Measurements from ENCODE around the gene TLCD5.

The TLCD5 gene

DNA sequence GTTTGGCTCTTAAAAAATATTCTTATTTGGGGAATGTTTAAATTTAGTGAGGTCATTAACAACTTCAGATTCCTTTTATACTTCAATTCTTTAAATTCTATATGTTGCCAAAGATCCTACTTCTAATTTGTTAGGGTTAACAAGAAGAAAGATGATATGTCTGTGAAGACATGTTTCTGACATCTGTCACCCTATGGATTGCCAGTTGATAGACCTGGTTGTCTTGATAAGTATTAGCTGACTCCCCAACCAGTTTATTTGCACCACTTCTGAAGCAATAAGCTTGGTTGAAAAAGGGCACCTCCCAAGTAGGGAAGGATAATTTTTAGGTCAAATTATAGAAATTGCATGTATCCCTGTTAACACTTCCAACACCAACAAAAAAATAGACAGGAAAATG is 40.4 kb downstream of the TLCD5 start:
- no peak overlapping the region for H3K27ac Mint-ChIP-seq
- H3K4me1 Mint-ChIP-seq (ENCODE audit: low read depth) = no peaks in the 10 kb centered on the region
- H3K36me3 Mint-ChIP-seq (ENCODE audit: low read depth) = no peaks in the 10 kb centered on the region
- no peak for DNase-seq
- no peak overlapping the region for H3K4me3 Mint-ChIP-seq
- peaks cover 11% of the 10 kb centered on the region for H3K27me3 Mint-ChIP-seq
- H3K9me3 Mint-ChIP-seq = no peaks in the 10 kb centered on the region

DNA sequence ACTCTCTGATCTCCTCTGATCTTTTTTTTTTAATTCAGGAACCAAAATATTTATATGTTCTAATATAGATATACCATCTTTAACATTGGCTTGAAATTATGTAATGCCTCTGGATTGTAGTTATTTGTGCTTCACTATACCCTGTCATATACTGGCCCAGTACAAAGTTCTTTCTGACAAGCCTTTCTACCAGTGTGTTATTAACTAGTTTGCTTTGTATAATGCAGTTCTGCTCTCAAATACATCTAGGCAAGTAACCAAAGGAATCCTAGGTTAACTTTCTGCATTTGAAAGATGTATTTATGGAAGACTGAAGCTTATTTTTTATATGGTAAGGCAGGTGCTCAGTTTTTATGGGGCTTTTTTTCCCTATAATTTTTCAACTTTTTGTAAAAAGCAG is 47.2 kb downstream of the TLCD5 start:
- Mint-ChIP-seq H3K27me3 (peaks cover 4% of the 10 kb centered on the region), H3K27ac (no peak overlapping the region), H3K9me3 (no peaks in the 10 kb centered on the region), H3K36me3 (ENCODE audit: low read depth) (no peaks in the 10 kb centered on the region), H3K4me1 (ENCODE audit: low read depth) (no peaks in the 10 kb centered on the region), H3K4me3 (no peak overlapping the region)
- no peak for DNase-seq

DNA sequence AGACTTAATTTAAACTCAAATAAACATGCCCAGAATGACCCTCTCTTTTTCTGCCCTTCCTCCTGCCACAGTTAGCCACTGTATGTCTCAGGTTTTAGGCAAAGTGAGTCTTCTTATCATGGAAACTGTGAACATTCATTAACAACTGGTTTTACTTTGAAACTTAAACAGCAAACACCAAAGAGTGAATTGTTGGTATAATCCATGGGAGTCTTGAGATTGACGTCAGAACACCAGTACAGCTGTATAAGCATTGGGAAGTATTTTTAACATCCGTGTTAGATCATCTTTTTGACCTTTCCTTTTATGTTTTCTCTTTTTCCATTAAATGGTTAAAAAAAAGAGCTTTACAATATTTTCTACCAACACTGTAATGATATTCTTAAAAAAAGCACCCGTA is 50.0 kb downstream of the TLCD5 start:
- peaks cover 9% of the 10 kb centered on the region for H3K9me3 Mint-ChIP-seq

DNA sequence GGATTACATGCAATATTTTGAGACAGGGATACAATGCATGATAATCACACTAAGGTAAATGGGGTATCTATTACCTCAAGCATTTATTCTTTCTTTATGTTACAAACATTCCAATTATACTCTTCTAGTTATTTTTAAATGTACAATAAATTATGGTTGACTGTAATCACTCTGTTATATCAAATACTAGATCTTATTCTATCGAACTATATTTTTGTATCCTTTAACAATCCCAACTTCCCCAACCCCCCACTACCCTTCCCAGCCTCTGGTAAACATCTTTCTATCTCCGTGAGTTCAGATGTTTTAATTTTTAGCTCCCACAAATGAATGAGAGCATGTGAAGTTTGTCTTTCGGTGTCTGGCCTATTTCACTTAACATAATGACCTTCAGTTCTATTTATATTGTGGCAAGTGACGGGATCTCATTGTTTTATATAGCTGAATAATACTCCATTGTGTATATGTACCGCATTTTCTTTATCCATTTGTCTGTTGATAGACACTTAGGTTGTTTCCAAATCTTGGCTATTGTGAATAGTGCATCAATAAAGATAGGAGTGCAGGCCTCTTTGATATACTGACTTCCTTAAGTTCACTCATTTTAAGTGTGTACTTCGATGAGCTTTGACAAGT is 51.6 kb downstream of the TLCD5 start:
- Mint-ChIP-seq H3K4me3 (no peak overlapping the region), H3K36me3 (ENCODE audit: low read depth) (peaks cover 4% of the 10 kb centered on the region), H3K4me1 (ENCODE audit: low read depth) (peaks cover 3% of the 10 kb centered on the region), H3K27me3 (peaks cover 7% of the 10 kb centered on the region), H3K27ac (no peak overlapping the region), H3K9me3 (peaks cover 9% of the 10 kb centered on the region)
- DNase-seq = no peak

More for the DNA sequence above, 50.0 kb downstream of the TLCD5 start:
- no peak overlapping the region for H3K4me3 Mint-ChIP-seq
- H3K27me3 Mint-ChIP-seq = peaks cover 4% of the 10 kb centered on the region
- no peak for DNase-seq
- H3K36me3 Mint-ChIP-seq (ENCODE audit: low read depth) = peaks cover 4% of the 10 kb centered on the region
- H3K27ac Mint-ChIP-seq = no peak overlapping the region
- H3K4me1 Mint-ChIP-seq (ENCODE audit: low read depth) = peaks cover 3% of the 10 kb centered on the region

DNA sequence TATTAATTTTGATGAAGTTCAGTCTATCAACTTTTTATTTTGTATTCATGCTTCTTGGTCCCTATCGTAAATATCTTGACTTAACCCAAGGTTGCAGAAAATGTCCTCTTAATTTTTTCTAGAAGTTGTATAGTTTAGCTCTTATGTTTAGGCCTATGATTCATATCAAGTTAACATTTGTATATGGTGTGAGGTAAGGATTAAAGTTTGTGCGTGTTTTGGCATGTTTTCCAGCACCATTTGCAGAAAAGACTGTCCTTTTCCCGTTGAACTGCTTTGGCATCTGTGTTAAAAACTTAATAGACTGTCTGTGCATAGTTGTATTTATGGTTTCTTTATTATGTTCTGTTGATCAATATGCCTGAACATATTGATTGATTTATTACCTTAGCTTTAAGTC is 53.4 kb downstream of the TLCD5 start:
- Mint-ChIP-seq H3K36me3 (ENCODE audit: low read depth) (peaks cover 4% of the 10 kb centered on the region), H3K27me3 (peaks cover 11% of the 10 kb centered on the region), H3K4me1 (ENCODE audit: low read depth) (peaks cover 5% of the 10 kb centered on the region), H3K4me3 (no peak overlapping the region), H3K9me3 (peaks cover 9% of the 10 kb centered on the region), H3K27ac (no peak overlapping the region)
- DNase-seq = no peak

DNA sequence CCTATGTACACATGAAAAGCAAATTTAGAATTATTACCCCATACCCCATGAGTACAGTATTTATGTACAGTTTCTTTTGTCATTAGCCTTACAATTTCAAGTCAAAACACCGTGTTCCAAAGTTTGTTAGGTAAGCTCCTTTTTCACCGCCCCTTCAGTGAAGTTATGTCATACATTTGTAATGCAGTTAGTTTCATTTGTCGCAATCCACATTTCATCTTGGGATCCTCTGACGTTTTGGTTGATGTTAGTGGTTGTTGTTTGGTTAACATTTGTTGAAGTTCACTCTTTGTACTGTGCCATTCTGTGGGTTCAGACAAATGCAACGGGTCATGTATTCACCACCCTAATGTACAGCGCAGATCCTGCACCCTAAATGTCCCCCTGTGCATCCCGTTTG is 56.3 kb downstream of the TLCD5 start:
- peaks cover 4% of the 10 kb centered on the region for H3K36me3 Mint-ChIP-seq (ENCODE audit: low read depth)
- H3K4me3 Mint-ChIP-seq = no peak overlapping the region
- peaks cover 9% of the 10 kb centered on the region for H3K9me3 Mint-ChIP-seq
- peaks cover 23% of the 10 kb centered on the region for H3K27me3 Mint-ChIP-seq
- no peak overlapping the region for H3K27ac Mint-ChIP-seq
- DNase-seq = no peak
- H3K4me1 Mint-ChIP-seq (ENCODE audit: low read depth) = peaks cover 7% of the 10 kb centered on the region
